H1 (cell line): Measurements from ENCODE around the gene NME7. TPM values are rescaled to one million over a fixed set of nuclear protein-coding genes. Genes with fewer than 3 reads are reported as not detected.

Experiments used
- CTCF ChIA-PET: fragments of 300-600 bp; sonication (Branson Sonifier 250); formaldehyde crosslinking; loops from one replicate; lab custom pipeline; 2021; ENCODE audit not compliant: partially characterized antibody; lab: Charles Lee
- POLR2A ChIA-PET: fragments of 300-600 bp; sonication (Branson Sonifier 250); formaldehyde crosslinking; loops from one replicate; lab custom pipeline; 2021; ENCODE audit warnings: inconsistent platforms; ENCODE audit not compliant: partially characterized antibody; lab: Charles Lee
- DNase-seq, 2 experiments: peaks; one replicate each; pipeline versions ENCODE4 v3.0.0 to v3.0.0-alpha.2; 2010 to 2022; ENCODE audit warnings: low spot score in 2 of 2, low read depth in 1 of 2, mixed read lengths in 1 of 2
- FAIRE-seq: peaks from 2 replicates; lab custom pipeline; 2011; peaks lifted over from hg19 to GRCh38; lab: Jason Lieb, UNC
- H2AFZ ChIP-seq: 2 replicates; pipeline ENCODE4 v1.8.1; 2012; ENCODE audit warnings: low read length, inconsistent platforms
- H2AK5ac ChIP-seq: 2 replicates; pipeline ENCODE4 v1.6.1; 2013; ENCODE audit warnings: low read depth, low read length
- H2BK120ac ChIP-seq: replicated peaks from 2 replicates; pipeline ENCODE3; 2013; ENCODE audit warnings: low read depth, low read length, inconsistent platforms
- H2BK12ac ChIP-seq: 2 replicates; pipeline ENCODE4 v1.6.1; 2013; ENCODE audit warnings: low read depth, low read length
- H2BK15ac ChIP-seq: 2 replicates; pipeline ENCODE4 v1.6.1; 2013; ENCODE audit warnings: low read length
- H2BK20ac ChIP-seq: 2 replicates; pipeline ENCODE4 v1.6.1; 2013; ENCODE audit warnings: low read length
- H2BK5ac ChIP-seq: 2 replicates; pipeline ENCODE4 v1.6.1; 2013; ENCODE audit warnings: low read depth, low read length
- H3K14ac ChIP-seq: 2 replicates; pipeline ENCODE4 v1.6.1; 2013; ENCODE audit warnings: inconsistent platforms; ENCODE audit not compliant: insufficient read length
- H3K18ac ChIP-seq: 2 replicates; pipeline ENCODE4 v1.6.1; 2013; ENCODE audit warnings: low read length; ENCODE audit errors: extremely low read depth
- H3K23ac ChIP-seq: 2 replicates; pipeline ENCODE4 v1.6.1; 2013; ENCODE audit warnings: inconsistent platforms; ENCODE audit not compliant: insufficient read length
- H3K23me2 ChIP-seq: 2 replicates; pipeline ENCODE4 v1.6.1; 2013; ENCODE audit warnings: low read depth, low read length
- H3K27ac ChIP-seq: 2 replicates; pipeline ENCODE4 v1.6.1; 2011; ENCODE audit warnings: low read depth, low read length, inconsistent platforms
- H3K27me3 ChIP-seq, 4 experiments: replicated peaks in 1 of 4; 1 replicate in 1 of 4; 2 replicates in 3 of 4; pipeline versions ENCODE4 v1.6.1 to v1.8.1; 2011 to 2013; ENCODE audit warnings: low read length in 3 of 4, mild to moderate bottlenecking in 3 of 4, inconsistent platforms in 2 of 4, mixed read lengths in 2 of 4, moderate library complexity in 1 of 4; ENCODE audit not compliant: control insufficient read depth in 3 of 4, insufficient read depth in 3 of 4; ENCODE audit errors: extremely low read depth in 1 of 4
- H3K36me3 ChIP-seq, 4 experiments: 2 replicates each; pipeline versions ENCODE4 v1.6.1 to v1.8.1; 2011 to 2013; ENCODE audit warnings: mild to moderate bottlenecking in 4 of 4, low read length in 3 of 4, moderate library complexity in 2 of 4, control low read depth in 1 of 4, inconsistent platforms in 1 of 4; ENCODE audit not compliant: insufficient read depth in 4 of 4, control insufficient read depth in 2 of 4
- H3K4ac ChIP-seq: replicated peaks from 2 replicates; pipeline ENCODE3; 2013; ENCODE audit warnings: low read length, low read depth, mixed read lengths, inconsistent platforms; ENCODE audit not compliant: insufficient read length
- H3K4me1 ChIP-seq, 4 experiments: replicated peaks in 1 of 4; 1 replicate in 1 of 4; 2 replicates in 3 of 4; pipeline versions ENCODE4 v1.6.1 to v1.8.1; 2011 to 2013; ENCODE audit warnings: low read length in 3 of 4, inconsistent platforms in 2 of 4, mixed read lengths in 1 of 4; ENCODE audit not compliant: insufficient read depth in 4 of 4, control insufficient read depth in 3 of 4
- H3K4me2 ChIP-seq, 2 experiments: 2 replicates each; pipeline versions ENCODE4 v1.6.1 to v1.8.1; 2011 to 2013; ENCODE audit warnings: low read depth in 2 of 2, low read length in 2 of 2, control low read depth in 1 of 2, inconsistent platforms in 1 of 2, mild to moderate bottlenecking in 1 of 2; ENCODE audit not compliant: insufficient read depth in 1 of 2
- H3K4me3 ChIP-seq, 4 experiments: fragments of 200-600, 300-600 bp in 1 of 4; sonication (generic), shearing (Covaris generic), sonication (Bioruptor Twin) in 1 of 4; 2 replicates each; pipeline versions ENCODE4 v1.5.1 to v1.8.1; 2011 to 2016; ENCODE audit warnings: low read length in 4 of 4, low read depth in 3 of 4, control low read depth in 2 of 4, inconsistent platforms in 2 of 4, mild to moderate bottlenecking in 2 of 4, mixed read lengths in 1 of 4, moderate library complexity in 1 of 4; ENCODE audit not compliant: insufficient read depth in 2 of 4; ENCODE audit errors: extremely low read depth in 1 of 4
- H3K56ac ChIP-seq: replicated peaks from 2 replicates; pipeline ENCODE3; 2013; ENCODE audit warnings: low read depth, mild to moderate bottlenecking, mixed read lengths, low read length, inconsistent platforms; ENCODE audit not compliant: insufficient read length
- H3K79me1 ChIP-seq: 2 replicates; pipeline ENCODE4 v1.6.1; 2013; ENCODE audit warnings: low read depth, low read length, control low read depth
- H3K79me2 ChIP-seq, 2 experiments: 2 replicates each; pipeline versions ENCODE4 v1.6.1 to v1.8.1; 2012 to 2013; ENCODE audit warnings: low read length in 2 of 2, mild to moderate bottlenecking in 2 of 2, inconsistent platforms in 1 of 2; ENCODE audit not compliant: insufficient read depth in 2 of 2, control insufficient read depth in 1 of 2
- H3K9ac ChIP-seq, 4 experiments: replicated peaks in 1 of 4; 1 replicate in 1 of 4; 2 replicates in 3 of 4; pipeline versions ENCODE4 v1.6.1 to v1.8.1; 2011 to 2013; ENCODE audit warnings: low read depth in 3 of 4, low read length in 3 of 4, control low read depth in 2 of 4, mild to moderate bottlenecking in 2 of 4, moderate library complexity in 2 of 4, inconsistent platforms in 1 of 4; ENCODE audit errors: extremely low read depth in 1 of 4
- H3K9me3 ChIP-seq, 2 experiments: 2 replicates each; pipeline versions ENCODE4 v1.6.1 to v1.8.1; 2012 to 2013; ENCODE audit warnings: mild to moderate bottlenecking in 2 of 2, moderate library complexity in 2 of 2, control low read depth in 1 of 2, inconsistent platforms in 1 of 2, low read depth in 1 of 2, low read length in 1 of 2, mixed read lengths in 1 of 2; ENCODE audit not compliant: insufficient read depth in 2 of 2
- H4K20me1 ChIP-seq, 2 experiments: replicated peaks in 1 of 2; 2 replicates each; pipeline versions ENCODE3 to v1.8.1; 2011 to 2013; ENCODE audit warnings: inconsistent platforms in 2 of 2, low read length in 2 of 2, mild to moderate bottlenecking in 1 of 2; ENCODE audit not compliant: insufficient read depth in 2 of 2, control insufficient read depth in 1 of 2
- H4K5ac ChIP-seq: 2 replicates; pipeline ENCODE4 v1.6.1; 2013; ENCODE audit warnings: low read length, low read depth, mixed read lengths, inconsistent platforms; ENCODE audit not compliant: insufficient read length
- H4K8ac ChIP-seq: 2 replicates; pipeline ENCODE4 v1.8.0; 2013; ENCODE audit warnings: mild to moderate bottlenecking, moderate library complexity, low read length, inconsistent platforms; ENCODE audit not compliant: insufficient read depth; ENCODE audit errors: extremely low read depth
- H4K91ac ChIP-seq: replicated peaks from 2 replicates; pipeline ENCODE3; 2013; ENCODE audit warnings: low read length, mixed read lengths, inconsistent platforms; ENCODE audit not compliant: insufficient read length
- MAFK ChIP-seq: IDR thresholded peaks from 2 replicates; pipeline ENCODE4 v1.6.1; 2012; ENCODE audit warnings: low read depth, mild to moderate bottlenecking, improper control_type of control experiment, low read length
- SAP30 ChIP-seq: fragments of 300-600 bp; sonication (generic); IDR thresholded peaks from 2 replicates; pipeline ENCODE4 v1.7.1; 2012; ENCODE audit warnings: low read length, moderate library complexity, mild to moderate bottlenecking, inconsistent platforms; ENCODE audit not compliant: insufficient read depth, insufficient replicate concordance
- WGBS, 2 experiments: shearing (Covaris generic) in 1 of 2; methylation state at CpG; one replicate each; pipeline versions ENCODE4 v1.1.6 to v1.1.7; 2013 to 2015; ENCODE audit warnings: low lambda C conversion rate in 2 of 2, mixed read lengths in 2 of 2, inconsistent platforms in 1 of 2, low coverage in 1 of 2, missing lambda C conversion rate in 1 of 2; ENCODE audit not compliant: insufficient replicate concordance in 2 of 2, insufficient coverage in 1 of 2, insufficient read length in 1 of 2; ENCODE audit errors: extremely low coverage in 1 of 2, missing lambda C conversion rate in 1 of 2; 5-methylcytosine and 5-hydroxymethylcytosine counted together
- polyA plus RNA-seq, 7 experiments: library from polyadenylated mRNA; depleted of rRNA in 3 of 7; stranded (reverse) in 5 of 7; unstranded in 2 of 7; fragments of >200 nt in 5 of 7; fragments of 200-250 nt in 2 of 7; gene quantifications; 1 replicate in 5 of 7; 2 replicates in 1 of 7; 4 replicates in 1 of 7; pipeline versions ENCODE4 v1.2.1 to v1.2.3, GENCODE V29; 2011 to 2013; ENCODE audit warnings: missing spikeins in 2 of 7, mixed read lengths in 2 of 7
- total RNA-seq: library from RNA; stranded (reverse); fragmentation: NEBNext Ultra II Directional; extraction: Animal tissue kit (Norgen Biotek cat#: 25700); gene quantifications from 2 replicates; pipeline ENCODE4 v1.2.1, GENCODE V29; 2021

Gene NME7
- total and polyA plus RNA-seq, 2 of the 8 experiments (the other 6 are each of a cell fraction or from before 2014, with no cell fraction given) = 11.6 to 28.5 TPM

GRCh38 chr1:169180174-169180573 lies 187.4 kb downstream of the NME7 start:
- Histone ChIP-seq H4K91ac (no peak overlapping the region), H3K18ac (no peak overlapping the region), H2BK12ac (no peak overlapping the region), H3K23me2 (no peaks in the 10 kb centered on the region; the same call in 1 of the 2 replicates), H4K20me1 (no peaks in the 10 kb centered on the region), H2BK20ac (no peak overlapping the region), H3K79me2 (no peaks in the 10 kb centered on the region), H2BK15ac (no peak overlapping the region), H3K14ac (no peak overlapping the region), H3K4ac (no peak overlapping the region), H3K56ac (no peak overlapping the region), H2BK120ac (no peak overlapping the region), H3K27me3 (no peaks in the 10 kb centered on the region), H3K9ac (no peak overlapping the region), H4K5ac (no peak overlapping the region), H3K4me1 (peaks cover 0 to 3% (median 0%) of the 10 kb centered on the region in 4 experiments; a peak in 1 of 7 replicates), H4K8ac (no peak overlapping the region), H3K79me1 (no peaks in the 10 kb centered on the region), H3K27ac (no peak overlapping the region), H2AK5ac (no peak overlapping the region), H3K36me3 (no peaks in the 10 kb centered on the region), H2AFZ (no peak overlapping the region), H3K9me3 (no peaks in the 10 kb centered on the region), H3K4me2 (no peak overlapping the region), H3K4me3 (no peak overlapping the region), H3K23ac (no peak overlapping the region), H2BK5ac (no peak overlapping the region)
- CTCF ChIA-PET = interaction anchor here (1.8 kb wide), 1 partner anchor 10 kb away, joined by 6 read pairs; no protein-coding TSS in a partner anchor
- TF ChIP-seq SAP30 (no peak), MAFK (0 out of 2 replicates have a peak, but pooled peaks have one; percentile 17)
- WGBS, 2 experiments = 92% methylated on average over 3 of the region's 3 CpGs; no CpG with 5 or more reads in 1 of the 2 experiments
- POLR2A ChIA-PET = no interaction called here
- DNase-seq = no peak
- no peak for FAIRE-seq
